Skin of body (tissue), 2 donors: ENCODE measurements around the gene ABCA12. TPM values are rescaled to one million over a fixed set of nuclear protein-coding genes. Genes with fewer than 3 reads are reported as not detected.

Experiments
- DNase-seq: peaks from one replicate; lab custom pipeline; 2025; lab: John Stamatoyannopoulos, UW
- total RNA-seq: library from RNA; depleted of rRNA; stranded (reverse); fragments of >200 nt; gene quantifications from one replicate; pipeline ENCODE4 v1.2.3, GENCODE V29; 2014

ABCA12 gene
- total RNA-seq, 1 donor from 2014 or later, result 26.2 TPM

- DNase-seq, result no peak
These were observed 102.1 kb downstream of the ABCA12 start for GRCh38 chr2:215036314-215036713.

GRCh38 chr2:215034154-215034553 lies 104.3 kb downstream of the ABCA12 start:
- DNase-seq, result no peak

GRCh38 chr2:215032153-215032552 lies 106.3 kb downstream of the ABCA12 start:
- no peak for DNase-seq

GRCh38 chr2:215031321-215031720 lies 107.1 kb downstream of the ABCA12 start:
- no peak for DNase-seq

GRCh38 chr2:215029936-215030335 lies 108.5 kb downstream of the ABCA12 start:
- no peak for DNase-seq

GRCh38 chr2:215028231-215028630 lies 110.2 kb downstream of the ABCA12 start:
- DNase-seq, result no peak

GRCh38 chr2:215027779-215028178 lies 110.6 kb downstream of the ABCA12 start:
- no peak for DNase-seq

GRCh38 chr2:215022910-215023309 lies 115.5 kb downstream of the ABCA12 start:
- DNase-seq, result no peak

- no peak for DNase-seq
These were observed 116.0 kb downstream of the ABCA12 start for GRCh38 chr2:215022418-215022817.

- no peak for DNase-seq
These were observed 118.1 kb downstream of the ABCA12 start for GRCh38 chr2:215020283-215020682.

GRCh38 chr2:215019521-215020145 lies 118.8 kb downstream of the ABCA12 start:
- DNase-seq, result no peak

- no peak for DNase-seq
These were observed 119.3 kb downstream of the ABCA12 start for GRCh38 chr2:215019085-215019484.

GRCh38 chr2:215015421-215015820 lies 123.0 kb downstream of the ABCA12 start:
- DNase-seq, result no peak

- no peak for DNase-seq
These were observed 128.0 kb downstream of the ABCA12 start for GRCh38 chr2:215010390-215010789.

GRCh38 chr2:215003001-215003400 lies 135.4 kb downstream of the ABCA12 start:
- no peak for DNase-seq

GRCh38 chr2:215002500-215002899 lies 135.9 kb downstream of the ABCA12 start:
- no peak for DNase-seq

- DNase-seq, result no peak
These were observed 137.7 kb downstream of the ABCA12 start for GRCh38 chr2:215000721-215001120.

GRCh38 chr2:214995926-214996670 lies 142.3 kb downstream of the ABCA12 start:
- DNase-seq, result no peak

GRCh38 chr2:214995409-214995808 lies 143.0 kb downstream of the ABCA12 start:
- DNase-seq, result no peak

GRCh38 chr2:214992911-214993310 lies 145.5 kb downstream of the ABCA12 start:
- no peak for DNase-seq

GRCh38 chr2:214989187-214989586 lies 149.2 kb downstream of the ABCA12 start:
- DNase-seq, result no peak

GRCh38 chr2:214987261-214987660 lies 151.2 kb downstream of the ABCA12 start:
- DNase-seq, result no peak

- no peak for DNase-seq
These were observed 152.8 kb downstream of the ABCA12 start for GRCh38 chr2:214985619-214986018.
